ENCODE results near the gene LRMDA.
A peak's percentile ranks its signal among the peaks of the same experiment; 100 is the strongest.

The LRMDA gene

DNA sequence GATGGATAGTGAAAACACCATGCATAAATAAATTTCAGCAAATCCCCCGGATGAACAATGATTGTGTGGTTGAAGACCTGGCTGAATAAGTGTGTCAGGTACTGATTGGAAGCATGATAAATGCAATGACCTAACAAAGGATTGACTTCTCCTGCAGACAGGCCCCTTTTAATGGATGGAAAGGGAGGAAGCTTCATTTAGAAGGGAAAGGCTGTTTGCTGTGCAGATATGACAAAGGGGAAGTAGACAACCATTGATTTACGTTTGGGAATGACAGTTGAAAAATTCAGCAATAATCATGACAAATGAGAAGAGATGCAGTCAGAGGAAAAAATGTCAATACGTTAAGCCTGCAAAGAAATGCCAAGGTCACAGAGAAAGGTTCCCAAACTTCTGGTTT lies 503.8 kb downstream of the LRMDA start:
- Histone ChIP-seq H3K27ac (ENCODE audit: low read depth, low read length) (no peak overlapping the region), H2BK5ac (ENCODE audit: low read length) (no peak overlapping the region), H3K9ac (ENCODE audit: low read length) (no peak overlapping the region), H2AK5ac (ENCODE audit: low read length) (no peak overlapping the region), H3K79me2 (ENCODE audit: control insufficient read depth, insufficient read depth, low read length) (no peaks in the 10 kb centered on the region), H3K18ac (ENCODE audit: low read length) (no peak overlapping the region), H4K5ac (ENCODE audit: low read length) (no peak overlapping the region), H4K8ac (ENCODE audit: low read depth, low read length) (no peak overlapping the region), H3K4me1 (ENCODE audit: control insufficient read depth, low read depth, low read length) (peaks cover 2% of the 10 kb centered on the region), H2BK120ac (ENCODE audit: low read depth, low read length) (no peak overlapping the region), H3K23ac (ENCODE audit: low read length) (no peak overlapping the region), H2BK15ac (replicated peaks; ENCODE audit: low read depth) (no peak overlapping the region), H3K79me1 (ENCODE audit: low read length) (no peaks in the 10 kb centered on the region), H3K4me2 (ENCODE audit: low read length) (no peak overlapping the region), H3K36me3 (ENCODE audit: control insufficient read depth, insufficient read depth, low read length) (no peaks in the 10 kb centered on the region), H3K27me3 (ENCODE audit: insufficient read depth, low read length, poor library complexity) (no peaks in the 10 kb centered on the region), H3K4ac (ENCODE audit: low read depth, low read length) (no peak overlapping the region), H3K4me3 (ENCODE audit: low read length) (no peak overlapping the region), H3K56ac (ENCODE audit: low read length) (no peak overlapping the region)
- DNase-seq = no peak
- WGBS (ENCODE audit: extremely low coverage, insufficient coverage, low lambda C conversion rate) = no CpG with 5 or more reads among the region's 3 CpGs

DNA sequence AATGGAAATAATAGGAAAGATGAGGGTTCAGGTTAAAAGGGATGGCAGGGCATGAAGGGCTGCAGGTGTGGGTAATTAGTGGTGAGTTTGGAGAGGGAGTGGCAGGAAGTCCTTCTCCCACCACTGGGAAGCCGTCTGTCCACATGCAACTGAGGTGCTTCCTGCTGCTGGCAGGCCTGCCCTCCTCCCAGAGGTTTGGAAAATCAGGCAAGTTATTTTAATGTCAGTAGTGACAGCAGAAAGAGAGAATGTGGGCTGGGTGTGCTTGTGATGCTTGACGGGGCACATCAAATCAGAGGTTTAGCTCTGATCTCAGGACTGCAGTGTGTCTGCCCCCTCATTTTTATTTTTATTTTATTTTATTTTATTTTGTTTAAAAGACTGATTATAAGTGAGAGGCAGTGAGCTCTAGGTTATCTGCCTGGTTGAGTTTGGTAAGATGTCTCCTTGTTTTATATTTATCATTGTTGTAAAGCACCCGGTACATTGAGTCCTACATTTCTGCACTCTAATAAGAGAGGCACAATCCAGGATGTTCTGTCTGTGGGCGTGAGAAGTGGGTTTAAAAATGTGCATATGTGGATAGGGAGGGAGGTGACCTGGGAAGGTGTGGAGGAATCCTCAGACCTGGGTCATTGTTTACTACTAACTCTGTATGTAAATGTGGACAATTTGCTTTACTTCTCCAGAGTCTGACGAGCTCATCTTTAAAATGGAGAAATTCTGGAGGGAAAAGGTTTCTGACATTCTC lies 504.4 kb downstream of the LRMDA start:
- Histone ChIP-seq H2AK5ac (ENCODE audit: low read length) (no peak overlapping the region), H4K5ac (ENCODE audit: low read length) (no peak overlapping the region), H3K36me3 (ENCODE audit: control insufficient read depth, insufficient read depth, low read length) (no peaks in the 10 kb centered on the region), H3K56ac (ENCODE audit: low read length) (no peak overlapping the region), H2BK5ac (ENCODE audit: low read length) (no peak overlapping the region), H3K23ac (ENCODE audit: low read length) (no peak overlapping the region), H3K4me2 (ENCODE audit: low read length) (no peak overlapping the region), H3K27ac (ENCODE audit: low read depth, low read length) (no peak overlapping the region), H3K4me1 (ENCODE audit: control insufficient read depth, low read depth, low read length) (peaks cover 2% of the 10 kb centered on the region), H4K8ac (ENCODE audit: low read depth, low read length) (no peak overlapping the region), H3K18ac (ENCODE audit: low read length) (no peak overlapping the region), H3K4ac (ENCODE audit: low read depth, low read length) (no peak overlapping the region), H3K79me1 (ENCODE audit: low read length) (no peaks in the 10 kb centered on the region), H3K79me2 (ENCODE audit: control insufficient read depth, insufficient read depth, low read length) (no peaks in the 10 kb centered on the region), H3K9ac (ENCODE audit: low read length) (no peak overlapping the region), H3K4me3 (ENCODE audit: low read length) (no peak overlapping the region), H3K27me3 (ENCODE audit: insufficient read depth, low read length, poor library complexity) (no peaks in the 10 kb centered on the region), H2BK15ac (replicated peaks; ENCODE audit: low read depth) (no peak overlapping the region), H2BK120ac (ENCODE audit: low read depth, low read length) (no peak overlapping the region)
- DNase-seq = peak; percentile 10
- WGBS (ENCODE audit: extremely low coverage, insufficient coverage, low lambda C conversion rate) = no CpG with 5 or more reads among the region's 5 CpGs

DNA sequence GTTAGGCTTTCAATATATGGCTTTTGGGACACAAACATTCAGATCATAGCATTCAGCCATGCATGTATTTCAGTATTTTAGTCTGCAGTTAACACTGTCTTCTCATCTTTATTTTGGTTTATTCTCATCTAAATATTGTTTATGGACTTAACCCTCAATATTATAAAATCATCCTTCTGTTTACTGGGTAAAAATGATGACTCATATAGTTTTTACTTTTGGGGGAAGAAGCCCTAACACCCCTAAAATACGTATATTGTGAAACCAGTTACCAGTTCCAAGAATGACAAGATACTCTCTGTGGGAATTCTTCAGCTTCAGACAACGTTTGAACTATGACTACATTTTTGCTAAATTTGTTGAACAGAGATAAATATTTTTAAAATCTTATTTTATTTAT lies 505.4 kb downstream of the LRMDA start:
- Histone ChIP-seq H2BK120ac (ENCODE audit: low read depth, low read length) (no peak overlapping the region), H4K8ac (ENCODE audit: low read depth, low read length) (no peak overlapping the region), H3K18ac (ENCODE audit: low read length) (no peak overlapping the region), H2BK15ac (replicated peaks; ENCODE audit: low read depth) (no peak overlapping the region), H3K4me2 (ENCODE audit: low read length) (no peak overlapping the region), H2AK5ac (ENCODE audit: low read length) (no peak overlapping the region), H3K4ac (ENCODE audit: low read depth, low read length) (no peak overlapping the region), H3K79me1 (ENCODE audit: low read length) (no peaks in the 10 kb centered on the region), H3K56ac (ENCODE audit: low read length) (no peak overlapping the region), H3K23ac (ENCODE audit: low read length) (no peak overlapping the region), H3K27me3 (ENCODE audit: insufficient read depth, low read length, poor library complexity) (no peaks in the 10 kb centered on the region), H3K9ac (ENCODE audit: low read length) (no peak overlapping the region), H2BK5ac (ENCODE audit: low read length) (no peak overlapping the region), H3K27ac (ENCODE audit: low read depth, low read length) (no peak overlapping the region), H3K4me3 (ENCODE audit: low read length) (no peak overlapping the region), H4K5ac (ENCODE audit: low read length) (no peak overlapping the region), H3K4me1 (ENCODE audit: control insufficient read depth, low read depth, low read length) (peaks cover 2% of the 10 kb centered on the region), H3K79me2 (ENCODE audit: control insufficient read depth, insufficient read depth, low read length) (no peaks in the 10 kb centered on the region), H3K36me3 (ENCODE audit: control insufficient read depth, insufficient read depth, low read length) (no peaks in the 10 kb centered on the region)
- no peak for DNase-seq
- WGBS (ENCODE audit: extremely low coverage, insufficient coverage, low lambda C conversion rate) = no CpG with 5 or more reads among the region's 2 CpGs

- Histone ChIP-seq H3K4me1 (ENCODE audit: control insufficient read depth, low read depth, low read length) (peaks cover 2% of the 10 kb centered on the region), H3K9ac (ENCODE audit: low read length) (no peak overlapping the region), H2BK5ac (ENCODE audit: low read length) (no peak overlapping the region), H4K8ac (ENCODE audit: low read depth, low read length) (no peak overlapping the region), H3K18ac (ENCODE audit: low read length) (no peak overlapping the region), H3K27me3 (ENCODE audit: insufficient read depth, low read length, poor library complexity) (no peaks in the 10 kb centered on the region), H3K56ac (ENCODE audit: low read length) (no peak overlapping the region), H2BK120ac (ENCODE audit: low read depth, low read length) (no peak overlapping the region), H3K4me3 (ENCODE audit: low read length) (no peak overlapping the region), H3K36me3 (ENCODE audit: control insufficient read depth, insufficient read depth, low read length) (no peaks in the 10 kb centered on the region), H3K79me2 (ENCODE audit: control insufficient read depth, insufficient read depth, low read length) (no peaks in the 10 kb centered on the region), H3K4me2 (ENCODE audit: low read length) (no peak overlapping the region), H3K23ac (ENCODE audit: low read length) (no peak overlapping the region), H4K5ac (ENCODE audit: low read length) (no peak overlapping the region), H2BK15ac (replicated peaks; ENCODE audit: low read depth) (no peak overlapping the region), H3K27ac (ENCODE audit: low read depth, low read length) (no peak overlapping the region), H3K4ac (ENCODE audit: low read depth, low read length) (no peak overlapping the region), H2AK5ac (ENCODE audit: low read length) (no peak overlapping the region), H3K79me1 (ENCODE audit: low read length) (no peaks in the 10 kb centered on the region)
- WGBS (ENCODE audit: extremely low coverage, insufficient coverage, low lambda C conversion rate) = no CpG with 5 or more reads among the region's 2 CpGs
- no peak for DNase-seq
These were observed 506.4 kb downstream of the LRMDA start for GRCh38 chr10:75937823-75938222.

GRCh38 chr10:75938380-75939122 lies 507.1 kb downstream of the LRMDA start:
- H3K27me3 ChIP-seq (ENCODE audit: insufficient read depth, low read length, poor library complexity) = no peaks in the 10 kb centered on the region
- no peak overlapping the region for H4K5ac ChIP-seq (ENCODE audit: low read length)
- no peak overlapping the region for H2BK120ac ChIP-seq (ENCODE audit: low read depth, low read length)
- no peaks in the 10 kb centered on the region for H3K79me2 ChIP-seq (ENCODE audit: control insufficient read depth, insufficient read depth, low read length)
- no peak overlapping the region for H2BK5ac ChIP-seq (ENCODE audit: low read length)
- no peak overlapping the region for H3K4me2 ChIP-seq (ENCODE audit: low read length)
- H3K9ac ChIP-seq (ENCODE audit: low read length) = no peak overlapping the region
- H3K36me3 ChIP-seq (ENCODE audit: control insufficient read depth, insufficient read depth, low read length) = no peaks in the 10 kb centered on the region
- no peak overlapping the region for H3K4ac ChIP-seq (ENCODE audit: low read depth, low read length)
- DNase-seq = no peak
- no peak overlapping the region for H3K27ac ChIP-seq (ENCODE audit: low read depth, low read length)
- no peak overlapping the region for H4K8ac ChIP-seq (ENCODE audit: low read depth, low read length)
- peaks cover 2% of the 10 kb centered on the region for H3K4me1 ChIP-seq (ENCODE audit: control insufficient read depth, low read depth, low read length)
- WGBS (ENCODE audit: extremely low coverage, insufficient coverage, low lambda C conversion rate) = no CpG with 5 or more reads among the region's 13 CpGs
- no peak overlapping the region for H3K18ac ChIP-seq (ENCODE audit: low read length)
- no peak overlapping the region for H3K56ac ChIP-seq (ENCODE audit: low read length)
- H2AK5ac ChIP-seq (ENCODE audit: low read length) = no peak overlapping the region
- no peaks in the 10 kb centered on the region for H3K79me1 ChIP-seq (ENCODE audit: low read length)
- H2BK15ac ChIP-seq (replicated peaks; ENCODE audit: low read depth) = no peak overlapping the region
- no peak overlapping the region for H3K4me3 ChIP-seq (ENCODE audit: low read length)
- H3K23ac ChIP-seq (ENCODE audit: low read length) = no peak overlapping the region
